CD4-positive, alpha-beta memory T cell (primary cell): ENCODE data around the gene TARBP2. TPM values are rescaled to one million over a fixed set of nuclear protein-coding genes. Genes with fewer than 3 reads are reported as not detected.
"Not testable (repeated sequence)": the region's sequence is repeated elsewhere in the genome, so short reads cannot be mapped to it uniquely, and the experiment has no call there.

Experiments
- CTCF ChIA-PET: fragments of 350-600 bp; sonication (Branson Sonifier 250); formaldehyde crosslinking; loops from one replicate; lab custom pipeline; 2021; ENCODE audit warnings: inconsistent platforms; ENCODE audit not compliant: partially characterized antibody; lab: Charles Lee
- POLR2A ChIA-PET: fragments of 350-600 bp; sonication (Branson Sonifier 250); formaldehyde crosslinking; loops from one replicate; lab custom pipeline; 2021; ENCODE audit not compliant: partially characterized antibody; lab: Charles Lee
- DNase-seq, 5 donors: peaks; one replicate each; pipeline versions ENCODE4 v3.0.0 to v3.0.0-alpha.2; 2020 to 2022; ENCODE audit warnings: mixed read lengths in 1 of 5
- H3K27ac ChIP-seq: one replicate; pipeline ENCODE4 v1.7.0; 2013; ENCODE audit warnings: low read depth, low read length
- H3K27me3 ChIP-seq: 2 replicates; pipeline ENCODE4 v1.7.0; 2013; ENCODE audit warnings: mild to moderate bottlenecking, low read length, moderate library complexity; ENCODE audit not compliant: insufficient read depth
- H3K36me3 ChIP-seq: 2 replicates; pipeline ENCODE4 v1.7.0; 2013; ENCODE audit warnings: mild to moderate bottlenecking, low read length, moderate library complexity; ENCODE audit not compliant: insufficient read depth
- H3K4me1 ChIP-seq: 2 replicates; pipeline ENCODE4 v1.7.0; 2013; ENCODE audit warnings: mild to moderate bottlenecking, low read length, moderate library complexity; ENCODE audit not compliant: insufficient read depth
- H3K4me3 ChIP-seq, 2 donors: one replicate each; pipeline ENCODE4 v1.7.0; 2013; ENCODE audit warnings: low read length in 2 of 2, mild to moderate bottlenecking in 1 of 2
- H3K9me3 ChIP-seq, 2 donors: one replicate each; pipeline ENCODE4 v1.7.0; 2013; ENCODE audit warnings: low read length in 2 of 2, control low read depth in 1 of 2; ENCODE audit not compliant: control insufficient read depth in 1 of 2
- H3K27ac Mint-ChIP-seq, 7 donors: one replicate each; pipeline ENCODE4 v1.8.0; 2020 to 2021; ENCODE audit warnings: mixed read lengths in 7 of 7, mild to moderate bottlenecking in 6 of 7, inconsistent platforms in 3 of 7, moderate library complexity in 3 of 7
- H3K27me3 Mint-ChIP-seq, 2 donors: one replicate each; pipeline ENCODE4 v1.8.0; 2020 to 2021; ENCODE audit warnings: mixed read lengths in 2 of 2
- H3K36me3 Mint-ChIP-seq, 2 donors: one replicate each; pipeline ENCODE4 v1.8.0; 2020 to 2021; ENCODE audit warnings: mixed read lengths in 2 of 2, inconsistent platforms in 1 of 2, mild to moderate bottlenecking in 1 of 2
- H3K4me1 Mint-ChIP-seq, 4 donors: one replicate each; pipeline ENCODE4 v1.8.0; 2020 to 2021; ENCODE audit warnings: mixed read lengths in 4 of 4, mild to moderate bottlenecking in 1 of 4
- H3K4me3 Mint-ChIP-seq, 8 donors: one replicate each; pipeline ENCODE4 v1.8.0; 2020 to 2021; ENCODE audit warnings: mixed read lengths in 8 of 8, mild to moderate bottlenecking in 7 of 8, moderate library complexity in 6 of 8, inconsistent platforms in 3 of 8
- H3K9me3 Mint-ChIP-seq, 8 donors: one replicate each; pipeline ENCODE4 v1.8.0; 2020 to 2021; ENCODE audit warnings: mixed read lengths in 8 of 8, mild to moderate bottlenecking in 5 of 8, inconsistent platforms in 3 of 8, moderate library complexity in 1 of 8
- intact Hi-C: fragments of 100-400 bp; cut with micrococcal nuclease; formaldehyde crosslinking; loops from one replicate; pipeline ENCODE4 v1.15.1; 2023
- polyA plus RNA-seq, 2 donors: library from polyadenylated mRNA; unstranded; fragments of 300-500 nt; fragmentation: Illumina TruSeq; gene quantifications; one replicate each; pipeline ENCODE4 v1.2.3, GENCODE V29; 2021
- total RNA-seq, 2 experiments: library from RNA; stranded (reverse); gene quantifications; one replicate each; pipeline ENCODE4 v1.2.3, GENCODE V29; 2021

Gene TARBP2
- total and polyA plus RNA-seq, 4 experiments from 2014 or later, result 24.5 to 37.0 (median 30.0) TPM

- peaks cover 77% of the 10 kb centered on the region for H3K36me3 ChIP-seq
- H3K4me1 ChIP-seq, result peaks cover 15% of the 10 kb centered on the region
- ChIA-PET CTCF (interaction anchor here (1.2 to 5.0 kb wide), 3 partner anchors 7 to 28 kb away, joined by 3 to 33 read pairs (median 3); partner anchors contain the start of gene NPFF), POLR2A (interaction anchor here (0.9 to 3.8 kb wide), 6 partner anchors 8 to 155 kb away, joined by 3 to 43 read pairs (median 4); partner anchors contain the start of genes MAP3K12, SP1 and TARBP2)
- H3K9me3 ChIP-seq, result no peaks in the 10 kb centered on the region
- no peaks in the 10 kb centered on the region for H3K27me3 ChIP-seq
- peak overlapping the region in 4 of 7 donors; percentile 24 to 79 (median 54) for H3K27ac Mint-ChIP-seq
- no peaks in the 10 kb centered on the region for H3K27me3 Mint-ChIP-seq
- peaks cover 35 to 89% of the 10 kb centered on the region in 2 donors for H3K36me3 Mint-ChIP-seq
- DNase-seq, result no peak
- no peak overlapping the region for H3K4me3 Mint-ChIP-seq
- no peak overlapping the region for H3K4me3 ChIP-seq
- H3K4me1 Mint-ChIP-seq, result peaks cover 6 to 19% (median 7%) of the 10 kb centered on the region in 4 donors
- no peaks in the 10 kb centered on the region for H3K9me3 Mint-ChIP-seq
- intact Hi-C loops, result no loop called here
- no peak overlapping the region for H3K27ac ChIP-seq
These were observed 20.3 kb upstream of the TARBP2 start for GRCh38 chr12:53480491-53481442.

- H3K9me3 ChIP-seq, H3K27ac ChIP-seq, H3K9me3 Mint-ChIP-seq, H3K27me3 ChIP-seq, DNase-seq, H3K4me3 ChIP-seq, intact Hi-C loops, H3K27me3 Mint-ChIP-seq, H3K4me3 Mint-ChIP-seq: not testable (repeated sequence)
- Mint-ChIP-seq H3K36me3 (peaks cover 31 to 85% of the 10 kb centered on the region in 2 donors), H3K27ac (peak overlapping the region in 2 of 7 donors; percentile 35 to 52), H3K4me1 (peaks cover 2 to 12% (median 7%) of the 10 kb centered on the region in 4 donors)
- ChIA-PET POLR2A (interaction anchor here (0.9 to 3.8 kb wide), 8 partner anchors 9 to 156 kb away, joined by 3 to 43 read pairs (median 5); partner anchors contain the start of genes MAP3K12, SP1 and TARBP2), CTCF (interaction anchor here (1.2 to 5.0 kb wide), 3 partner anchors 8 to 27 kb away, joined by 3 to 33 read pairs (median 3); partner anchors contain the start of gene NPFF)
- H3K4me1 ChIP-seq, result peaks cover 12% of the 10 kb centered on the region
- H3K36me3 ChIP-seq, result peaks cover 77% of the 10 kb centered on the region
These were observed 19.6 kb upstream of the TARBP2 start for GRCh38 chr12:53481458-53481857.

GRCh38 chr12:53481939-53482586, 19.0 kb upstream of the TARBP2 start:
- Mint-ChIP-seq H3K36me3 (peaks cover 25 to 82% of the 10 kb centered on the region in 2 donors), H3K4me3 (no peak overlapping the region), H3K27ac (peak overlapping the region in 5 of 7 donors; percentile 13 to 73 (median 48)), H3K27me3 (no peaks in the 10 kb centered on the region), H3K4me1 (peaks cover 2 to 12% (median 6%) of the 10 kb centered on the region in 4 donors), H3K9me3 (no peaks in the 10 kb centered on the region)
- Histone ChIP-seq H3K36me3 (peaks cover 74% of the 10 kb centered on the region), H3K27ac (no peak overlapping the region), H3K4me3 (no peak overlapping the region), H3K4me1 (peaks cover 6% of the 10 kb centered on the region), H3K27me3 (no peaks in the 10 kb centered on the region), H3K9me3 (no peaks in the 10 kb centered on the region)
- ChIA-PET POLR2A (interaction anchor here (1.4 to 3.8 kb wide), 6 partner anchors 9 to 102 kb away, joined by 4 to 43 read pairs (median 6); partner anchors contain the start of genes MAP3K12, SP1 and TARBP2), CTCF (interaction anchor here (1.2 to 5.0 kb wide), 3 partner anchors 9 to 27 kb away, joined by 3 to 33 read pairs (median 3); partner anchors contain the start of gene NPFF)
- intact Hi-C loops, result no loop called here
- DNase-seq, result peak in 1 of 5 donors; percentile 23

GRCh38 chr12:53482626-53483168, 18.4 kb upstream of the TARBP2 start:
- H3K27me3 ChIP-seq, result no peaks in the 10 kb centered on the region
- no peaks in the 10 kb centered on the region for H3K9me3 Mint-ChIP-seq
- H3K27ac Mint-ChIP-seq, result peak overlapping the region in 3 of 7 donors; percentile 13 to 70 (median 36)
- H3K4me3 Mint-ChIP-seq, result no peak overlapping the region
- no peaks in the 10 kb centered on the region for H3K9me3 ChIP-seq
- H3K4me1 Mint-ChIP-seq, result peaks cover 2 to 13% (median 6%) of the 10 kb centered on the region in 4 donors
- POLR2A ChIA-PET, result interaction anchor here (1.5 to 3.8 kb wide), 5 partner anchors 10 to 103 kb away, joined by 4 to 43 read pairs (median 6); partner anchors contain the start of genes MAP3K12, SP1 and TARBP2
- H3K4me3 ChIP-seq, result no peak overlapping the region
- H3K36me3 Mint-ChIP-seq, result peaks cover 22 to 82% of the 10 kb centered on the region in 2 donors
- H3K27ac ChIP-seq, result no peak overlapping the region
- intact Hi-C loops, result no loop called here
- CTCF ChIA-PET, result interaction anchor here (1.4 to 5.0 kb wide), 2 partner anchors 9 to 26 kb away, joined by 3 to 33 read pairs; partner anchors contain the start of gene NPFF
- peaks cover 71% of the 10 kb centered on the region for H3K36me3 ChIP-seq
- DNase-seq, result no peak
- H3K27me3 Mint-ChIP-seq, result no peaks in the 10 kb centered on the region
- H3K4me1 ChIP-seq, result peaks cover 5% of the 10 kb centered on the region

- POLR2A ChIA-PET, result interaction anchor here (1.0 to 3.8 kb wide), 5 partner anchors 9 to 21 kb away, joined by 3 to 43 read pairs (median 6); partner anchors contain the start of genes MAP3K12 and TARBP2
- peaks cover 22 to 78% of the 10 kb centered on the region in 2 donors for H3K36me3 Mint-ChIP-seq
- H3K4me1 ChIP-seq, result peaks cover 5% of the 10 kb centered on the region
- peaks cover 68% of the 10 kb centered on the region for H3K36me3 ChIP-seq
- intact Hi-C loops, result no loop called here
- no peak for DNase-seq
- H3K27ac Mint-ChIP-seq, result peak overlapping the region in 6 of 7 donors; percentile 13 to 70 (median 54)
- H3K9me3 ChIP-seq, result no peaks in the 10 kb centered on the region
- peaks cover 2 to 15% (median 6%) of the 10 kb centered on the region in 4 donors for H3K4me1 Mint-ChIP-seq
- peak overlapping the region in 2 of 8 donors; percentile 3 to 22 for H3K4me3 Mint-ChIP-seq
- no peaks in the 10 kb centered on the region for H3K27me3 Mint-ChIP-seq
- no peak overlapping the region for H3K4me3 ChIP-seq
- H3K27ac ChIP-seq, result no peak overlapping the region
- no peaks in the 10 kb centered on the region for H3K27me3 ChIP-seq
- no peaks in the 10 kb centered on the region for H3K9me3 Mint-ChIP-seq
- CTCF ChIA-PET, result interaction anchor here (1.0 to 1.6 kb wide), 2 partner anchors 18 to 138 kb away, joined by 3 to 4 read pairs; partner anchors contain the start of gene TARBP2
These were observed 17.7 kb upstream of the TARBP2 start for GRCh38 chr12:53483225-53483978.

GRCh38 chr12:53483979-53484377, 17.1 kb upstream of the TARBP2 start:
- peaks cover 63% of the 10 kb centered on the region for H3K36me3 ChIP-seq
- H3K36me3 Mint-ChIP-seq, result peaks cover 22 to 73% of the 10 kb centered on the region in 2 donors
- ChIA-PET POLR2A (interaction anchor here (1.0 to 3.8 kb wide), 5 partner anchors 9 to 22 kb away, joined by 3 to 43 read pairs (median 6); partner anchors contain the start of genes MAP3K12 and TARBP2), CTCF (interaction anchor here (1.0 to 1.6 kb wide), 2 partner anchors 17 to 139 kb away, joined by 3 to 4 read pairs; partner anchors contain the start of gene TARBP2)
- intact Hi-C loops, result no loop called here
- no peaks in the 10 kb centered on the region for H3K27me3 ChIP-seq
- DNase-seq, result no peak
- H3K4me1 Mint-ChIP-seq, result peaks cover 2 to 13% (median 6%) of the 10 kb centered on the region in 4 donors
- H3K9me3 ChIP-seq, result no peaks in the 10 kb centered on the region
- peaks cover 5% of the 10 kb centered on the region for H3K4me1 ChIP-seq
- H3K27ac Mint-ChIP-seq, result peak overlapping the region in 4 of 7 donors; percentile 47 to 70 (median 66)
- no peak overlapping the region for H3K4me3 ChIP-seq
- no peak overlapping the region for H3K4me3 Mint-ChIP-seq
- no peaks in the 10 kb centered on the region for H3K27me3 Mint-ChIP-seq
- no peaks in the 10 kb centered on the region for H3K9me3 Mint-ChIP-seq
- no peak overlapping the region for H3K27ac ChIP-seq
